Esophagus muscularis mucosa (tissue), 3 donors: Measurements from ENCODE around the gene PPAT.

Experiments
- CTCF ChIP-seq, 3 experiments: fragments of 200-600 bp in 2 of 3; fragments of 450-650 bp in 1 of 3; sonication (generic) in 2 of 3; IDR thresholded peaks; one replicate each; pipeline ENCODE4 v1.5.1; 2017 to 2019; ENCODE audit warnings: antibody characterized with exemption in 3 of 3, mild to moderate bottlenecking in 2 of 3, moderate library complexity in 1 of 3
- POLR2AphosphoS5 ChIP-seq, 2 donors: sonication (generic); formaldehyde crosslinking; IDR thresholded peaks; one replicate each; pipeline ENCODE4 v1.6.1; 2017; ENCODE audit warnings: antibody characterized with exemption in 2 of 2

DNA sequence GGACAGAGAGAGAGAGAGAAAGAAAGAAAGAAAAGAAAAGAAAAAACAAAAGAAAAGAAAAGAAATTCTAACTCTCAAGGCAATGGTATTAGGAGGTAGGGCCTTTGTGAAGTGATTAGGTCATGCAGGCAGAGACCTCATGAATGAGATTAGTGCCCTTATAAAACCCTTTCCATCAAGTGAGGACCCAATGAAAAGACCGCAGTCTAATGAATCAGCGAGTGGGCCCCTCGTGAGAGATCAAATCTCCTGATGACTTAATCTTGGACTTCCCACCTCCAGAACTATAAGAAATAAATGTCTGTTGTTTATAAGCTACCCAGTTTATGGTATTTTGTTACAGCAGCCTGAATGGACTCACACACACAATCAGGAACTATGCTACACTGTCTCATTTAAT is 65.0 kb downstream of the PPAT start:
- TF ChIP-seq CTCF (IDR thresholded peaks at IDR 0.05) (no peak), POLR2AphosphoS5 (IDR thresholded peaks at IDR 0.05) (no peak)
